Tongue (tissue), 2 donors: ENCODE data around the gene APBB2. TPM values are rescaled to one million over a fixed set of nuclear protein-coding genes. Genes with fewer than 3 reads are reported as not detected.
"Not testable (repeated sequence)": the region's sequence is repeated elsewhere in the genome, so short reads cannot be mapped to it uniquely, and the experiment has no call there.

Experiments used
- DNase-seq: peaks from one replicate; pipeline ENCODE4 v3.0.0-alpha.2; 2015
- total RNA-seq: library from RNA; depleted of rRNA; stranded (reverse); fragments of >200 nt; gene quantifications from one replicate; pipeline ENCODE4 v1.2.3, GENCODE V29; 2014

APBB2 gene
- total RNA-seq, 1 donor from 2014 or later: 80.0 TPM

DNA sequence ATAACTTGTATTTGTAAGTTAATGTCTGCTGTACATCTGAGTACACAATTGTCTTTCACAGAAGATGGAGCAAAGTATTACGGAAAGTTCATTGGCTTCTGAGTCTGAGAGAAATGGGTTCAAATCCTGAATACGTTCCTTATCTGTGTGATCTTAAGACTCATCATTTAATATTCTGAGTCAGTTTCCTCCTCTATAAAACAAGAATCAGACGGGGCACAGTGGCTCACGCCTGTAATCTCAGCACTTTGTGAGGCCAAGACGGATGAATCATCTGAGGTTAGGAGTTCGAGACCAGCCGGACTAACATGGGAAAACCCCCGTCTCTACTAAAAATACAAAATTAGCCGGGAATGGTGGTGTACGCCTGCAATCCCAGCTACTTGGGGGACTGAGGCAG, 57.8 kb downstream of the APBB2 start:
- DNase-seq: no peak

DNA sequence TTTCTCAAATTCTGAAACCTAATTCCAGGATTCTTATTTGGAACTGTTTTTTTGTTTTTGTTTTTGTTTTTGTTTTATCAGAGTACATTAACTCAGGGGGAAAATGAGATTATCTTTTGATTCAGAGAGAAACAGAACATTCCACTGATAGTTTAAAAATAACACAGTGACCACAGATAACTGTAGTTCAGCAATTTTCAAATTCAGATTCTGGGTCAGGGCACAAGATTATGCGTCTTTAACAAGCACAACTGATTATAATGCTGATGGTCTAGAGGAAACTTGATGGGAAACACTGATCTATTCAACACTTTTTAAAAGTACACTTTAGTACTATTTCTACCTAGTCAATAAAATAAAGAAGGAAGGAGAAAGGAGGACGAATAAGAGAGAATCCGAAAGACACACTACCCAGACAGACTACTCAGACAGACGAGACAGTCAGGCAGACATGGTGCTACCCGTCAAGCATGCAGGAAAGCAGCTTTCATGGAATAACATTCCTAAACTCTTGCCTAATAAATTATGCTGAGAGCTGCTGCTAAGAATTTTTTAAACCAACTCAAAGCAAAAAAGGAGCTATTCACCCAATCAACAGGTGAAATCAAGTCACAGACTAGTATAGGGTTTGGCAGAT, 59.0 kb downstream of the APBB2 start:
- no peak for DNase-seq

DNA sequence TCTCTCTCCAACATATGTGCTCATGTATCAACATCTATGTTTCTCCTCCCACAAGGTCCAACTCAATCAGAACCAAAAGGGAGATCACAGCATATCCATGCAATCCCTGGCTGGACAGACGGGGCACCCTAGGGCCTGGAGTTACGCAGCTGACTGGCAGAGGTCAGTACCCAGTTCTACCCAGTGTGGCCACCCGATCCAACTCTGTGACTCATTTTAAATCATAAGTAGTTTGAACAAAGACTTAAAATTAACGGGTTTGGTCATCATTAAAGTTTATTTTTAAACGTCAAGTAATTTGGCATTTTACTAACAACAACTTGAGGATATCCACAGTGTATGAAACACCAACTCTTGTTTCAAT, 59.5 kb downstream of the APBB2 start:
- DNase-seq: no peak

DNA sequence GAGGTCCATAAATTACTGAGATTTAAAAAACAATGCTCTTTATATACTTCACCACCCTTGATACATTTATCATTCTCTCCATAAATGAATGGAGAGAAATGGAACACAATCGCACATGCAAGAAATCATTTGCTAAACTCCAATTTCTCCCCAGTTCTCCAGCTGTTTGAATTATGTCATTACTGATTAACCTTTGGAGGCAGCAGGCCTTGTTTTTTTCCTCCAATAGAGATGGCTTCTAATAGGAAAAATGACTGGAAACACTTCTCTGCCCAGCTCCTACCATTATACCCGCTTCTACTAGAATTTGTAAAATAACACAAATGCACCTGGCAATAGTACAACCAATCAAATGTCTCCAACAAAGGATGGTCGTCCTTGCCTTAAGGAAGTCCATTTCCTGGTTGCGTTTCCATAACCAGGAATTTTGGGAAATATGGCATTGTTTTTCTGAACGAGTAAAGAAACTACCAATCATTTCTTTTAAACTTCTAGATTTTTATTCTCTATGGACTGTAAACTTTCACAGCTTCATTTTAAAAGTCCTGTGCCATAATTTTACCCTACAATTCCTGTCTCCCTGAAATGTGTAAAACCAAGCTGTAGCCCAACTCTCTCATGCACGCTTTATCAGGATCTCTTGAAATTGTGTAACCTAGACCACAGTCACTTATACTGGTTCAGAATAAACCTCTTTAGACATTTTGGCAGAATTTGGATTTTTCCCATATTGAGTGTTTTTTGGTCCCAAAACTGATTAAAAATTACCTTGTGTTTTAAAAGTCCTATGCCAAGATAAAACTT, 60.1 kb downstream of the APBB2 start:
- peak; percentile 27 for DNase-seq

DNA sequence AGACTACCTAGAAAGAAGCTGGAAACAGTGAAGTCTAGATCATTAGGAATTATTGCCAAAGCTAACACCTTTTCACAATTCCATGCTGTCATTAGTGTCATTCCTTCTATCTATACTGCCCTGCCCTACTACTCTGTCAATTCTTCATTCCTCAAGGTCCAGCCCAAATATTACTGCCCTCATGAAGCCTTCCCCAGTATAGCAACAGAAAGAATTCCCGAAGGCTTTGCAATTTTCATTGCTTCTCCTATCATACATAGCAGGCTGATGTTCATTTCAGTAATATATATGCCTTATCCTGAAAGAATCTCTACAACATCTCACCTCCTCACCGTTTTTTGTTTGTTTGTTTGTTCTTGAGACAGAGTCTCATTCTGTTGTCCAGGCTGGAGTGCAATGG, 63.9 kb downstream of the APBB2 start:
- no peak for DNase-seq

DNA sequence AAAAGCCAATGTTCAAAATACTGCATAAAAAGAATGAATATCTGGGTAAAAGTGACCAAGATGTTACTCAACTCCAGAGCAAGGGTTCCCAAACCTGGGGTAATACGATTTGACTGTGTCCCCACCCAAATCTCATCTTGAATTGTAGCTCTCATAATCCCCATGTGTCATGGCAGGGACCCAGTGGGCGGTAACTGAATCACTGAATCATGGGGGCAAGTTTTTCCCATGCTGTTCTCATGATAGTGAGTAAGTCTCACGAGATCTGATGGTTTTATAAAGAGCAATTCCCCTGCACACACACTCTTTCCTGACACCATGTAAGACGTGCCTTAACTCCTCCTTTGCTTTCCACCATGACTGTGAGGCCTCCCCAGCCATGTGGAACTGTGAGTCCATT, 64.8 kb downstream of the APBB2 start:
- DNase-seq: not testable (repeated sequence)

DNA sequence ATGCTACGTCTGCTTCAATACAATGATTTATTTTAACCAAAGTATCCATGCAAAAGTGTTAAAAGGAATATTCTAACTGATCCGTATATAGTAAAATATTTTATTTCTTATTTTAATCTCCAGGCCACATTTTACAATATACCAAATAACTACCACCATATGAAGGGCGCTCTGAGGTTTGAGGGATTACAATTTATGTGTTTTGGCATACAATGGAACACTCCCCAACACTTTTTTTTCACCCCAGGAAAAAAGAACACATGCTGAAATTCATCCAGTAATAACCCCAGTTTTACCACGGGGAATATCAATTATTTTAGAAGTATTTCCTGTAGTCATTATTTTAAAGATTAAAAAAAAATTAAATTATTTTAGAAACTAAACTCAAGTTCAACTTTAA, 65.4 kb downstream of the APBB2 start:
- DNase-seq: no peak

DNA sequence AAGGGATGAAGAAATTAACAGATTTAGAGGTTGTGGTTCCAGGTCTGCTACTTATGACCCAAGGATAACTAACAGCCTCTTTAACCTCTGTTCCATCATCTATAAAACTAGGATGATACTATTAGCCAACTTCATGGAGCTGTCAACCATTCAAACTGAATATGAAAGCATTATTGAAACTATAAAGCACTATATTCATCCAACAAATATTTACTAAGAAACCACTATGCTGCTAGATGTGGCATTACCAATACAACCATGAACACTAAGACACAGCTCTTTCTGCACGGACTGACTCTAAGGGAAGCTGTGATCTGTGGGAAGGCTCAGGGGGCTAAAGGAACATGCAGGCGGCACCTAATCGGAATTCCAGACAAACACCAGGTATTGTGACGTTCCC, 66.0 kb downstream of the APBB2 start:
- DNase-seq: no peak

DNA sequence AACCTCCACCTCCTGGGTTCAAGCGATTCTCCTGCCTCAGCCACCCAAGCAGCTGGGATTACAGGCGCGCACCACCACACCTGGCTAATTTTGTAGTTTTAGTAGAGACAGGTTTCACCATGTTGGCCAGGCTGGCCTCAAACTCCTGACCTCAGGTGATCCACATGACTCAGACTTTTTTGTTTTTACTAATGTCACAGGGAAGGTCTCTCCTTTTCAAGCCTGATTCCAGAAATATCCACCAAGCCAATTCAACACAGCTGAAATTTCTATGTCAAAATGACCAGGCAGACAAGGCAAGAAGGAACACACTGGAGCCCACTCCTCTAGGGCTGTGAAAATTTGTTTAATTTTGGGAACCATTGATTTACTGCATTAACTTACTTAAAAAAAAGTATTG, 66.8 kb downstream of the APBB2 start:
- DNase-seq: not testable (repeated sequence)

DNA sequence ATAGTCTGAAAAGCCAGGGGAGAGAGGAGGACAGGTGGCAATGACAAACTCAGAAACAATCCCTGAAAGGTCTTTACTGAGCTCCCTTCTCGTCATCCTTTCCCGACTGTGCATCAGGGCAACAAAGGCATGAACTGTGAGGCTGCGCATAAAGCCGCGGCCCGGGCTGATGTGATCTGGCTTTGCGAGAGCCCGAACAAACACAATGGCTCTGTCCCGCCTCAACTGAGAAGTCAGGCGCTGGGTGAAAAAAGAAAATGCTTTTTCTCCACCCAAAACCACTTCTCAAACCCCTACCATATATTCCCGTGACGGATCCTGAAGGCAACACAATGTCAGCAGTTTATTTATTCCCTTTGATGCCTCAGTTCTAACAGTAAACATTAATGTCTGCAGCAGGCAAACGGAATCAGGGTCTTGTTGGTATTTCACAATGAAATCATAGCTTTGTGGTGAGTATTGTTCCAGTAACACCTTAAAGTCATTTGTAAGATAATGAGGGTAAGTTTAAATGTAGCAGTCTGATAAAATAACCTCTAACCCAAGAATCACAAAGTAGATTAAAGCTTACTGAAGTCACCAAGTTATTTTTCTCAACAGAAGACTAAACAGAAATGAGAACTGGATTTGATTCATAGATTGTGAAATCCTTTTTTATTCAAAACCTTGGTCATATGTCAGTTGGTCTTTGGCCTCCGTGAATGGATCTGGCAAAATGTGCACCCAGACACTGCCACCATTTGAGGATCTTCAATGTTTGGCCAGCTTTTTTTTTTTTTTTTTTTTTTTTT, 67.4 kb downstream of the APBB2 start:
- peak; percentile 23 for DNase-seq

DNA sequence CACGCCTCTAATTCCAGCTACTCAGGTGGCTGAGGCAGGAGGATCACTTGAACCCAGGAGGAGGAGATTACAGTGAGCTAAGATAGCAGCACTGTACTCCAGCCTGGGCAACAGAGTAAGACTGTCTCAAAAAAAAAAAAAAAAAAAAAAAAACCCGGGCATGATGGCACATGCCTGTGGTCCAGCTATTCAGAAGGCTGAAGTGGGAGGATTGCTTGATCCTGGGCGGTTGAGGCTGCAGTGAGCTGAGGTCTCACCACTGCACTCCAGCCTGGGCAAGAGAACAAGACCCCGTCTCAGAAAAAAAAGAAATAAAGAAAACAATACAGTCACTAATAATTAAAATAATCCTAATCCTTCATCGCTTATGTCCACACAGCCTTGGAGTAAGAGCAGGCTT, 68.1 kb downstream of the APBB2 start:
- no peak for DNase-seq

DNA sequence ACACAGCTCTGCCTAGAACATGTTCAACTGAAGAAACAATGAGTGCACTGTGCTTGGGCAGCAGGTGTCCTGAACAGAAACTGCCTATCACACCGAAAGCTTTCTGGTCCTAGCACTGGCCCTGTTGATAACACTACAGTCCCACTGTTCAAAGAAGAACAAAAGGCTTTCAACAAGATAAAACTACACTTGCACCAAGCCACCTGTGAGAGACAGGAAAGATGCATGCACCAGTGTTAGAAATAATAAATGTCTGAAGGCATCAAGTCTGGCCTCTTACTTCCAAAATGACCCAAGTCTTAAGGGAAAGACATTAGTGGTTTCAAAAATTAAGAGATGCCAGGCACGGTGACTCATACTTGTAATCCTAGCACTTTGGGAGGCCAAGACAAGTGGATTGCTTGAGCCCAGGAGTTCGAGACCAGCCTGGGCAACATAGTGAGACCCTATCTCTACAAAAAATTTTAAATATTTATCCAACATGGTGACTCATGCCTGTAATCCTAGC, 68.7 kb downstream of the APBB2 start:
- peak; percentile 70 for DNase-seq

DNA sequence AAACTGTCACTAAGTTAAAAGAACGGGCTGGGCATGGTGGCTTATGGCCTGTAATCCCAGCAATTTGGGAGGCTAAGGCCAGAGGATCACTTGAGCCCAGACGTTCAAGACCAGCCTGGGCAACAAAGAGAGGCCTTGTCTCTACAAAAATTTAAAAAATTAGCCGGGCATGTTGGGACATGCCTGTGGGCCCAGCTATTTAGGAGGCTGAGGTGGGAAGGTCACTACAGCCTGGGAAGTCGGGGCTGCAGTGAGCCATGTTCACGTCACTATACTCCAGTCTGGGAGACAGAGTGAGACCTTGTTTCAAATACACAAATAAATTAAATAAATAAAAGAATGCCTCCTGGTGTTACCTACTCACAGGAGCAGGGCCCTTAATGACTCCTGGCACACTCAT, 69.5 kb downstream of the APBB2 start:
- peak; percentile 16 for DNase-seq

DNA sequence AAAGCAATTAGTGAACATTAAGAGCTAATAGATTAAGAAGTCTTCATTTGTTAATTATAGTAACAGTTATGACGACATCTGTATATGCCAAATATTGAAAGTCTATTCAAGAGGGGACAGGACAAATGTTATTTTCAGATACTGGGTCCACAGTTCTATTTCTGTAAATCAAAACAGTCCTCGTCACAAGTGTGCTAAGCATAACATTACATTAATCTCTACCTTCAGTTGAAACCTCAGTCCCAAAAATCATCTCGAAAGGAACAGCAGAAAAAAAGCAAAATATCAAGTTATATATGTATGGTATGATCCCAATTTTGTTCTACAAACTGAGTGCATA, 70.3 kb downstream of the APBB2 start:
- no peak for DNase-seq

DNA sequence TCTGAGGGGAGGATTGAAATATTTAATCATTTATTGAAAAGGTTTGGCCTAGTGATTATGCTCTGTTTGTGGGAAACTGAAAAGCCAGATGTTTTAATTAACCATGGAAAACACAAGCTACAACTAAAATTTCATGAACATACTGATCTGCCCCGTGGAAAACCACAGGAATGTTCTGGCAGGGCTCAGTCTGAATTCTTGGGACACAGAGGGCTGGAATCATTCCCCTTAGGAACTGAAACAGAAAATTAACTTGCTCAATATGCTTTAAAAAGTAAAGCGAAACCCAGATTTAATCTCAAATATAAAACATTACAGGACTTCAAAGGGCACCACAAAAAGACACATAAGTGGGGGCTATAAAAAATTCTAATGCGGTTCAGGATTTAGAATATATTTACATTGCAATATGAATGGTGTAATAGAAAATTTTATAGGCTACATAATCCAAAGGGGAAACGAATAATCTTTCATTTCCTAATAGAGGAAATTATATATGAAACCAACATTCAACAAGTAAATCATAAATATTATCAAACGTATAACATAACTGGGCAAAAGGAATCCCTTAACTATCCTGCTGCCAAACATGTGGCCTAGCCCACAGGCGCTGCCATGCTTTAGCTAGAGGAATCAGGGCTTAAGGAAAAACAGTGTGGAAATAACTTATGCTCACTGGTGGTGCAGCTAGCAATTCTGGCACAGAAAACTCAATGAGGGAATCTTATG, 70.9 kb downstream of the APBB2 start:
- DNase-seq: peak; percentile 95

DNA sequence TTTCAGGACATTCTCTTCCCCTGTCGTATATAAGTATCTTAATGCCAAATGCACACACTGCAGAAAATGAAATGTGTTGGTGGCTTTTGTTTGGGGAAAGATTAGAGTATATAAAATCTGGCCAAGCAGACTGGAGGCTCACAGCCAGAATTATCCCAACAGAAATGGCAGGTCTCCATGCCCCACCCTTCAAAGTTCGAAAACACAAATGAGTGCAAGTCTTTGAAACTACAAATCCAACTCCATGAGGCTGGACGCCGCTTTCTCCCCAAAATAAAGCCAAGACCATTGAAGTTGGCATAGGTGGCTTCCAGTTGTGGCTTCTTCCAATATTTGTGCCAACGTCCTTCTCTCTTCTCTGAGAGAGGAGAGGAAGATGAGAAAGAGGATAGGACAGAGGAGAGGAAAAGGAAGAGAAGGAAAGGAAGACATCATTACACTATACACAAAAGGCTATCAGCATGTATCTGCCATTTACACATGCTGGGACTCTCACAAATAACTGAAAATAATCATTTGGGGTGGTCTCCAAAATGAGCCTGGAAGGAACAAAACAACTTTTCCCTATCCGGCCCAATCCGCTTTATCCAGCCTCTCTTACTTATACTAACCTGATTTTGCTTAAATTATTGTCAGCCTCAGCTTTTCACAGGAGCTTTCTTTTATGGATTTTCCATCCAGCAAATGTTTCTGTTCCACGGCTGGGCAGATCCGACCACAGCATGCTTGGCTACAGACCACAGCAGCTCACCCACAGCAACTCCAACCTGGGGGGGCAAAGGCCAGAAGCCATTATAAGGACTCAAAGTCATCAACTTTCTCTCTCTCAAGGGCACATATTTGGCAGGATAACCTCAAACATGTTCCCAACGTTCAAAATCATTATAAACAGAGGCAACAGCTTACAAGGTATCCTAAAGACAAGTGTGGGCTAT, 71.7 kb downstream of the APBB2 start:
- DNase-seq: peak; percentile 81

DNA sequence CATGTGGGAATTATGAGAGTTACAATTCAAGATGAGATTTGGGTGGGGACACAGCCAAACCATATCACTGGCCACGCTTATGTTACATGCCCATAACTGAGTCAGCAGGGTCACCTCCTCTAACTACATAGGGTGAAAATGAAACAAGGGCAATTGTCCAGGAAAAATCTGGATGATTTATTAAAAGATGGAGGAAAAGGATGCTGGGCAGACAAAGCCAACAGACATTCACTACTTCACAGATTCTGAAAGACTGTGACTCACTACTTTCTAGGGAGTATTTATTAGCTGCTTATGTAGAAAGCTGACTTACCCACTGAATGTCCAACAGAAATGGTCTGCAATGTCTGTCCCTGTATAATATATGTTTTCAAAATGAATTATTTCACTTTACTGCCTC, 72.4 kb downstream of the APBB2 start:
- peak; percentile 11 for DNase-seq

DNA sequence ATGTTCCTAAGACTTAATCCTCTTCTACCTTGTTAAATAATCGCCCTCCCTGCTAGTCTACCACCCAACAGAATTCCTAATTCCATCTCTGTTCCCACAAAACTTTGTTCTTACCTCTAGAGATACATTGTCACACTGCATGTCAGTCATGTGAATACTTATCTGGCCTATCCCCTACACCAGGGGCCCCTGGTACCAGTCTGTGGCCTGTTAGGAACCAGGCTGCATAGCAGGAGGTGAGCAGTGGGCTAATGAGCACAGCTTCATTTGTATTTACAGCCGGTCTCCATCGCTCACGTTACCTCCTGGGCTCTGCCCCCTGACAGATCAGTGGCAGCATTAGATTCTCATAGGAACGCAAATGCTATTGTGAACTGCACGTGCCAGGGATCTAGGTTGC, 73.9 kb downstream of the APBB2 start:
- no peak for DNase-seq

DNA sequence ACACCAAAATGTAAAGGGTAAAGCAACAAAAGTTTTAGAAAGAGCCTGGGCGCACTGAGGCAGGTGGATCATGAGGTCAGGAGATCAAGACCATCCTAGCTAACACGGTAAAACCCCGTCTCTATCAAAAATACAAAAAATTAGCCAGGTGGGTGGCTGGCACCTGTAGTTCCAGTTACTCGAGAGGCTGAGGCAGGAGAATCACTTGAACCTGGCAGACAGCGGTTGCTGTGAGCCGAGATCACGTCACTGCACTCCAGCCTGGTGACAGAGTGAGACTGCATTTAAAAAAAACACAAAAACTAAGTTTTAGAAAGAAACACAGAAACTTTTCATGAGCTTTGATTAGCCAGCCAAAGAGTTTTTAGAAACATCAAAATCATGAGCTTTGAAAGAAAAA, 76.5 kb downstream of the APBB2 start:
- DNase-seq: no peak

DNA sequence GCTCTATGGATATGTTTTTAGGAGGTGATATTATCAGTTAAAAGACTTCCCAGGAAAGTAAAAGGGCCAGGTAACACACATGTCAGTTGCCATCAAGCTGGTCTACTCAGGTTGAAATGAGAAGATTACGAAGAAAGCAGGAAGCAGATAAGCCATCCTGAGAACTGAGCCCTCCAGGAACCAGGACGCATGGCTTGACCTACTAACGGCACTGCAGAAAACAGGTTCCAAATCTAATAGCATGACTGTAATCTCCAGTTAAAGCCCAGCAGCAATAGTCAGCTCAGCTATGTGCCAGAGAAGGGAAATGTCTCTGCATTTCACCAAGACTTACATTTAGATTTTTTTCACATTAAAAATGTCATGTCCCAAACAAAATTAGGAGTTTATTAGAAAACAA, 77.9 kb downstream of the APBB2 start:
- DNase-seq: no peak

DNA sequence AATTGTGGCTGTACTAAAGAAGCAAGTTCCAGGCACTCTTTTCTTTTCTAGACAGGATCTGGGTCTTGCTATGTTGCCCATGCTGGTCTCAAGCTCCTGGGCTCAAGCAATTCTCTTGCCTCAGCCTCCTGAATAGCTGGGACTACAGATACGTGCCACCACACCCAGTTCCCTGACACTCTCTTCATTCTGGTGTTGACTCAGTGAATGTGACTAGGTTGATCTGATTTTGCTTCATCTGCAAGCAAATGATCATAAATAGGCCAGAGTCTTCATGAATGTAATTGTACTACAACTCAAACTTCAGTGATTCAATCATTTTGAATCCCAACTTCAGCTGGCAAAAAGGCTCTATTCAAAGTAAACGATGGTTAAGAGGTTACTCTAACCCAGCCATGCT, 78.5 kb downstream of the APBB2 start:
- no peak for DNase-seq
